Smooth muscle cell of the brain vasculature (primary cell): ENCODE data around the gene SPINT1.

Source experiments
- DNase-seq: peaks from one replicate; pipeline ENCODE4 v3.0.0-alpha.2; 2012; ENCODE audit warnings: low read depth, low spot score

SPINT1 gene

DNA sequence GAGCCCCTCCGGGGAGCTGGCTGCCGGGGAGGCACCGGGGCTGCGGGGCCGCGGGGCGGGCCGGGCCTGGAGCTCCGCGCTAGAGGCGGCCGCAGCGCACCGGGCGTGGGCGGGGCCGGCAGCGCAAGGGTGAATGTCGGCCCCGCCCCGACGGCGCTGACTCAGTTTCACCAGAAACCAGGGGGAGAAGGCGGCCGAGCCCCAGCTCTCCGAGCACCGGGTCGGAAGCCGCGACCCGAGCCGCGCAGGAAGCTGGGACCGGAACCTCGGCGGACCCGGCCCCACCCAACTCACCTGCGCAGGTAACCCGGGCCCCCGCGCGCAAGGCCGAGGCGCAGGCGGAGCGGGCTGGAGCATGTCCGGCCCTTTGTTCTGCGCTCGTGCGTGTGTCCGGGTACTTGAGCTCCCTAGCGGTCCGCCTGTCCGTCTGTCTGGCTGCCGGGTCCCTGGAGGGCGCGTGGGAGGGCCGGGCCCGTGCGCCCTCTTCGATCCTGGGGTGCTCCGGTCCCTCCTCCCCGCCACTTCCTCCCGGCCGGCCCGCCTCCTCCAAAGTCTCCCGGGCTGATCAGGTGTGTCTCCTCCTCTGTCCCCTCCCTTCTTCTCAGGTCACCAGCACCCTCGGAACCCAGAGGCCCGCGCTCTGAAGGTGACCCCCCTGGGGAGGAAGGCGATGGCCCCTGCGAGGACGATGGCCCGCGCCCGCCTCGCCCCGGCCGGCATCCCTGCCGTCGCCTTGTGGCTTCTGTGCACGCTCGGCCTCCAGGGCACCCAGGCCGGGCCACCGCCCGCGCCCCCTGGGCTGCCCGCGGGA lies at the start of gene SPINT1:
TSS of gene SPINT1 (plus strand) at position 164 of the 811 bp plus-strand sequence. CDS start at position 671, 507 bp downstream.
- no peak for DNase-seq

DNA sequence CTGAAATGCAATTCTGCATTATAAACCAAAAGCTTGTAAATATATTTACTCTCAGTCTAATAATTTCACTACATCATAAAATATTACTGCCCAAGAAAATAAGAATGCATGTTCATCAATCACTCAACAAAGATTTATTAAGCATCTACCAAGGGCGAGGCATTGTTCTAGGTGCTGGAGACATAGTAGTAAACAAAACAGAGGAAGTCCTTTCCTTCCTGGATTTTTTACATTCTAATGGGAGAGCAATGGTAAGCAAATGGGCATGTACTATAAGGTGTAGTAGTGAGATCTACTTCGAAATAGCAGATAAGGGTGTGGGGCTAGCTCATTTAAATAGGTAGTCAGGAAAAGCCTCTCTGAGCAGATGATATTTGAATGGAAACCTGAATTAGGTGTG lies 47.8 kb upstream of the SPINT1 start:
- no peak for DNase-seq

DNA sequence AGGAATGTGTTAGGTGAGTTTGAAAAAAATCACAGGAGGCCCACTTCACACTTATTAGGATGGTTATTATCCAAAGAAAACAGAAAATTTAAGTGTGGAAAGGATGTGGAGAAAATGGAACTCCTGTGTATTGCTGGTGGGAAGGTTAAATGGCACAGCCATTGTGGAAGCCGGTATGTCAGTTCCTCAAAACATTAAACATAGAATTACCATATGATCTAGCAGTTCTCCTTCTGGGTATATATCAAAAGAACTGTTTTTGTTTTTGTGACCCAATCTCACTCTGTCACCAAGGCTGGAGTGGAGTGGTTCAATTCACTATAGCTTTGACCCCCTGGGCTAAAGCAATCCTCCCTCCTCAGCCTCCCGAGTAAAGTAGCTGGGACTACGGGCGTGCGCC lies 47.3 kb upstream of the SPINT1 start:
- DNase-seq: no peak

- no peak for DNase-seq
These were observed 44.3 kb upstream of the SPINT1 start for GRCh38 chr15:40799523-40799922.

DNA sequence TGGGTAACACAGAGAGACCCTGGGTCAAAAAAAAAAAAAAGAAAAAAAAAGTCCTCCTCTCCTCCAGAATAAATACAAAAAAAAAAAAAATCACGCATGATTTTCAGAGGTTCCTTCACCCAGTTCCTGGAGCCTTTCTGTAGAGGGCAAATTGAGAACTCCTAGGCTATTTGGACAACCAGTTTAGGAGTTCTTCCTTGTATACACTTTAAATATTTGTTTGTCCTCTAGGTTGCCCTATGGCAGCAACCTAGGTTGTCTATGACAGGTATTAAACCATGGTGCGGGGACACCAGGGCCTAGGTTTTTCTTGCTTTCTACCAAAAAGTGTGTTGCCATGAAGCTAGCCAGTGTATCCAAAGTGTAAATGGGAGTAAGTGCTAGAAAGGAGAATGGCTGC lies 40.8 kb upstream of the SPINT1 start:
- DNase-seq: no peak

- no peak for DNase-seq
These were observed 40.2 kb upstream of the SPINT1 start for GRCh38 chr15:40803688-40804087.

DNA sequence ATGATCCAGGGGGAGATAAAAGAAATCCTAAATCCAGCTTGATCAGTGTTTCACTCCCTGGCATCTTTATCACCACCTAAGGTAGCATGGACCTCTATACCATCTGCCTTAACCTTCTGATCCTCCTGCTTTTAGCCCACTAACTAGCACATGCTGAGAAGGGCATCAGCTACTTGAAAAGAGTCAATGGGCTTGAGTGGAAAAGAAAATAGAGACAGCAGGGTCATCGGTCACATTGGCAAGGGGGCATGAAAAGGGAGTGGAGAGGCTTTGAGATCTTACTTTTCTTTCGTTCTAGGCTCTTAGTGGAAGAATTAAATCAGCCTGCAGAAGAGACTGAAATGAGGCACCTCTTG lies 37.2 kb upstream of the SPINT1 start:
- DNase-seq: no peak

DNA sequence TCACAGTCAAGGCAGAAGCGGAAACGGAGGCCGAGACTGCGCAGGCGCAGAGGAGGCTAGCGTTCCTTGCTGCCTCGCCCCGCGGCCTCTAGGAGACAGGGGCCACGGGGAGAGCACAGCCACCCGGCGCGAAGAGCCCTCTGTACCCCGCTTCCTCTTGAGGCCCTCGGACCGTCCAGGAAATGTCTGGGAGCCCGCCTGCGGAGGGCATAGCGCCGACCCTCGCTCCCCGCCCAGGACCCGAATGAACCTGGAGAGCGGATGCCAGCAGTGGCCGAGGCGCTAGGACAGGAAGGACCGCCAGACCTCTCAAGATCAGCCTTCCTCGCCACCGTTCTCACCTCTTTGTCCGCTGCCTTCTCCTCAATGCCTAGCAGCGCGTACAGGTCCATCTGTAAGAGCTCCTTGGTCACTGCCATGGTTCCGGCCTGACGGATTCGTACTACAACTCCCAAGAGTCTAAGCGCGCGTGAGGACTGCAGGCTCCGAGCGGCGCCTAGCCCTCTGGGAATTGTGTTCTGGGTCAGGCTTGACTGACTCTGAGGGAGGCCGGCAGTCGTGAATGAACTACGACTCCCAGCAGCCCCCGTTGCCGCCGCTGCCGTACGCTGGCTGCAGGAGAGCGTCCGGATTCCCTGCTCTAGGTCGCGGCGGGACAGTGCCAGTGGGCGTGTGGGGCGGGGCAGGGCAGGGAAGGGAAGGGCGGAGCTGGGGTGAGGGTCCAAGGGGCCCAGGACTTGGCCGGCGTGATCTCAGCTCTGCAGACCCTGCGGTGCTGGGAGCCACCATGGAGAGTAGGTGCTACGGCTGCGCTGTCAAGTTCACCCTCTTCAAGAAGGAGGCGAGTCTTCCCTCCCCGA lies 36.6 kb upstream of the SPINT1 start, which contains the start of the genes DNAJC17 and ZFYVE19:
TSS of gene DNAJC17 (minus strand) at position 446 of the 860 bp plus-strand sequence. CDS start at position 419, 27 bp downstream.
TSS of gene ZFYVE19 (plus strand) at position 62 of the 860 bp plus-strand sequence. CDS start at position 563, 501 bp downstream.
- peak; percentile 98 for DNase-seq

DNA sequence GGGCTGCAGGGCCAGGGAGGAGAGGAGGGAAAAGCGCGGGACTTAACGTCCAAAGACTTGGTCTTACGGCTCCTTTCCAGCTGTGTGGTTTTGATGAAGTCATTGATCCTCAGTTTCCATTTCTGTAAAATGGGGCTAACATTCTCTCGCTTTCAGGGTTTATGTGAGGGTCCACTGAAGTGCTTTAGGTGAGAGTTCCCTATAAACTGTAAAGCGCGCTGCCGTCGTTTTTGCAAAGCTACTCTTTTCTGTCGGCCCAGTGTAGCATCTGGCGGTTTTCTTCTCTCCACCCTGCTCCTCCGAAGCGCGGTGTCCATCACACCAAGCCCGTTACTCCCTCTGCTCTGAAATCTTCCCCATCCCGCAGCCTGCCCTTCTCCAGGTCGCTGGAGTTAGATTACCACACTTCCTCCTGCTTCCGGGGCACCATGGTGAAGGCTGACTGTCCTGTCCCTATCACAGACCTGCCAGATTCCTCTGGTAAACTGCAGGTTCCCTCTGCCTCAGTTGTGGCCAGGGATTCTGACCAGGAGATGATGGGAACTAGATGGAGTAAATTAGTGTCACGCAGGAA lies 35.9 kb upstream of the SPINT1 start:
- DNase-seq: no peak

GRCh38 chr15:40808861-40809450 lies 34.9 kb upstream of the SPINT1 start:
- no peak for DNase-seq

GRCh38 chr15:40812721-40813425 lies 31.0 kb upstream of the SPINT1 start:
- no peak for DNase-seq

GRCh38 chr15:40815042-40815698 lies 28.7 kb upstream of the SPINT1 start:
- no peak for DNase-seq

- no peak for DNase-seq
These were observed 24.8 kb upstream of the SPINT1 start for GRCh38 chr15:40819048-40819447.

DNA sequence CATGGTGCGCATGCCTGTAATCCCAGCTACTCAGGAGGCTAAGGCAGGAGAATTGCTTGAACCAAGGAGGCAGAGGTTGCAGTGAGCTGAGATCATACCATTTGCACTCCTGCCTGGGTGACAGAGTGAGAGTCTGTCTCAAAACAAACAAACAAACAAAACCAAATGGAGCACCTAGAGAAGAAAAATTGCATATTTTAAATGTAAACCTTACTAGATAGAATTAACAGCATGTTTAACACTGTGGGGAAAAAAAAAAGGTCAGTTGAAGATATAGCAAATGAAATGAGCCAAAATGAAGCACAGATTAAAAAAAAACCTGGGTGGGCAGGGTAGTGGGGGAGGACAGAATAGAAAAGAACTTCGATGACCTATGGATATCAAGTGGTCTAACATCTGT lies 22.7 kb upstream of the SPINT1 start:
- no peak for DNase-seq

- no peak for DNase-seq
These were observed 20.1 kb upstream of the SPINT1 start for GRCh38 chr15:40823572-40824343.

- no peak for DNase-seq
These were observed 18.0 kb upstream of the SPINT1 start for GRCh38 chr15:40825661-40826422.

- DNase-seq: no peak
These were observed 17.3 kb upstream of the SPINT1 start for GRCh38 chr15:40826423-40827075.

GRCh38 chr15:40828447-40829036 lies 15.3 kb upstream of the SPINT1 start, which contains the start of gene PPP1R14D:
PPP1R14D (minus strand) TSS chr15:40828708; CDS start chr15:40828641, 67 bp downstream.
- DNase-seq: no peak
